PC-9 (cell line): ENCODE measurements around the gene FAM117A. TPM values are rescaled to one million over a fixed set of nuclear protein-coding genes. Genes with fewer than 3 reads are reported as not detected.

Experiments used
- BruUV-seq: library from RNA; stranded (reverse); fragments of 400-500 nt; replicated peaks from 2 replicates; lab custom pipeline; 2021; lab: Mats Ljungman, UMichigan
- CTCF ChIA-PET: fragments of 300-600 bp; sonication (Branson Sonifier 250); formaldehyde crosslinking; loops from one replicate; lab custom pipeline; 2022; ENCODE audit warnings: antibody characterized with exemption; lab: Charles Lee
- POLR2A ChIA-PET: fragments of 300-600 bp; sonication (Branson Sonifier 250); formaldehyde crosslinking; loops from one replicate; lab custom pipeline; 2022; ENCODE audit warnings: antibody characterized with exemption; ENCODE audit not compliant: unreplicated experiment; lab: Charles Lee
- DNase-seq, 2 experiments: peaks; one replicate each; pipeline versions ENCODE4 v3.0.0 to v3.0.0-alpha.2; 2015 to 2022; ENCODE audit warnings: mixed read lengths in 1 of 2
- H2AFZ ChIP-seq: fragments of 200-600 bp; sonication (generic); 2 replicates; pipeline ENCODE4 v1.8.1; 2017; ENCODE audit warnings: antibody characterized with exemption
- H3F3A ChIP-seq: fragments of 200-600 bp; sonication (generic); 2 replicates; pipeline ENCODE4 v1.8.1; 2017; ENCODE audit warnings: antibody characterized with exemption, mild to moderate bottlenecking, low read depth; ENCODE audit not compliant: insufficient read depth
- H3K27ac ChIP-seq: fragments of 200-600 bp; sonication (generic); 2 replicates; pipeline ENCODE4 v1.6.1; 2016; ENCODE audit warnings: mixed run types
- H3K27me3 ChIP-seq: fragments of 200-600 bp; sonication (generic); 2 replicates; pipeline ENCODE4 v1.6.1; 2016; ENCODE audit warnings: low read depth, mixed run types; ENCODE audit not compliant: insufficient read depth
- H3K36me3 ChIP-seq: fragments of 200-600 bp; sonication (generic); 2 replicates; pipeline ENCODE4 v1.6.1; 2016; ENCODE audit warnings: low read depth, mixed run types
- H3K4me1 ChIP-seq: fragments of 200-600 bp; sonication (generic); replicated peaks from 2 replicates; pipeline ENCODE4 v1.6.1; 2016; ENCODE audit warnings: mixed run types; ENCODE audit not compliant: insufficient read depth
- H3K4me2 ChIP-seq: fragments of 200-600 bp; sonication (generic); 2 replicates; pipeline ENCODE4 v1.6.1; 2017; ENCODE audit warnings: mixed run types
- H3K4me3 ChIP-seq: fragments of 200-600 bp; sonication (generic); 2 replicates; pipeline ENCODE4 v1.6.1; 2016; ENCODE audit warnings: mixed run types
- H3K79me2 ChIP-seq: fragments of 200-600 bp; sonication (generic); 2 replicates; pipeline ENCODE4 v1.6.1; 2017; ENCODE audit warnings: low read depth, mixed run types
- H3K9me2 ChIP-seq: fragments of 200-600 bp; sonication (generic); 2 replicates; pipeline ENCODE4 v1.8.1; 2017; ENCODE audit warnings: mild to moderate bottlenecking; ENCODE audit not compliant: insufficient read depth
- H3K9me3 ChIP-seq: fragments of 200-600 bp; sonication (generic); 2 replicates; pipeline ENCODE4 v1.8.1; 2016; ENCODE audit warnings: low read depth; ENCODE audit not compliant: insufficient read depth
- H4K20me1 ChIP-seq: fragments of 200-600 bp; sonication (generic); 2 replicates; pipeline ENCODE4 v1.8.1; 2017; ENCODE audit not compliant: insufficient read depth
- EZH2 ChIP-seq: fragments of 200-600 bp; sonication (generic); IDR thresholded peaks from 2 replicates; pipeline ENCODE4 v1.8.0; 2017; ENCODE audit warnings: antibody characterized with exemption, low read depth
- intact Hi-C: fragments of 100-400 bp; cut with micrococcal nuclease; formaldehyde crosslinking; loops from one replicate; pipeline ENCODE4 v1.10.0; 2022; ENCODE audit not compliant: unreplicated experiment
- total RNA-seq: library from RNA; stranded (reverse); gene quantifications from 2 replicates; pipeline ENCODE4 v1.2.3, GENCODE V29; 2021
- TF ChIP-seq, protein P1 (sequence below): fragments of 200-600 bp; sonication (generic); conservative IDR thresholded peaks from 2 replicates; pipeline ENCODE4 v1.6.1; 2017; ENCODE audit warnings: mixed run types, antibody characterized with exemption, mild to moderate bottlenecking, moderate library complexity

Gene FAM117A
- total RNA-seq, 1 experiment from 2014 or later = 15.0 TPM

GRCh38 chr17:49777563-49777962 lies 13.6 kb upstream of the FAM117A start:
- ChIA-PET POLR2A (interaction anchor here (0.6 kb wide), 1 partner anchor 53 kb away, joined by 4 read pairs; no protein-coding TSS in a partner anchor), CTCF (no interaction called here)
- no peak overlapping the region for H3K4me2 ChIP-seq
- H3K27me3 ChIP-seq = peaks cover 18% of the 10 kb centered on the region; the same call in 1 of the 2 replicates
- no TSS peak for BruUV-seq
- no peak overlapping the region for H3K4me3 ChIP-seq
- H4K20me1 ChIP-seq = no peaks in the 10 kb centered on the region
- H3K9me3 ChIP-seq = no peaks in the 10 kb centered on the region
- H3K79me2 ChIP-seq = no peaks in the 10 kb centered on the region
- H3K36me3 ChIP-seq = no peaks in the 10 kb centered on the region
- H2AFZ ChIP-seq = no peak overlapping the region
- H3F3A ChIP-seq = no peaks in the 10 kb centered on the region; the same call in 1 of the 2 replicates
- H3K9me2 ChIP-seq = no peaks in the 10 kb centered on the region
- no peaks in the 10 kb centered on the region for H3K4me1 ChIP-seq
- intact Hi-C loops = no loop called here
- TF ChIP-seq EZH2 = no peak
- TF ChIP-seq, protein P1, sequence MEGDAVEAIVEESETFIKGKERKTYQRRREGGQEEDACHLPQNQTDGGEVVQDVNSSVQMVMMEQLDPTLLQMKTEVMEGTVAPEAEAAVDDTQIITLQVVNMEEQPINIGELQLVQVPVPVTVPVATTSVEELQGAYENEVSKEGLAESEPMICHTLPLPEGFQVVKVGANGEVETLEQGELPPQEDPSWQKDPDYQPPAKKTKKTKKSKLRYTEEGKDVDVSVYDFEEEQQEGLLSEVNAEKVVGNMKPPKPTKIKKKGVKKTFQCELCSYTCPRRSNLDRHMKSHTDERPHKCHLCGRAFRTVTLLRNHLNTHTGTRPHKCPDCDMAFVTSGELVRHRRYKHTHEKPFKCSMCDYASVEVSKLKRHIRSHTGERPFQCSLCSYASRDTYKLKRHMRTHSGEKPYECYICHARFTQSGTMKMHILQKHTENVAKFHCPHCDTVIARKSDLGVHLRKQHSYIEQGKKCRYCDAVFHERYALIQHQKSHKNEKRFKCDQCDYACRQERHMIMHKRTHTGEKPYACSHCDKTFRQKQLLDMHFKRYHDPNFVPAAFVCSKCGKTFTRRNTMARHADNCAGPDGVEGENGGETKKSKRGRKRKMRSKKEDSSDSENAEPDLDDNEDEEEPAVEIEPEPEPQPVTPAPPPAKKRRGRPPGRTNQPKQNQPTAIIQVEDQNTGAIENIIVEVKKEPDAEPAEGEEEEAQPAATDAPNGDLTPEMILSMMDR = no peak
- DNase-seq = no peak
- no peak overlapping the region for H3K27ac ChIP-seq

GRCh38 chr17:49776551-49777300 lies 12.8 kb upstream of the FAM117A start:
- BruUV-seq = no TSS peak
- H3K4me2 ChIP-seq = no peak overlapping the region
- H3K4me3 ChIP-seq = no peak overlapping the region
- H3K27me3 ChIP-seq = peaks cover 18% of the 10 kb centered on the region; the same call in 1 of the 2 replicates
- no peaks in the 10 kb centered on the region for H3K79me2 ChIP-seq
- DNase-seq = no peak
- no peaks in the 10 kb centered on the region for H3K4me1 ChIP-seq
- intact Hi-C loops = no loop called here
- H3K9me3 ChIP-seq = no peaks in the 10 kb centered on the region
- no peaks in the 10 kb centered on the region for H4K20me1 ChIP-seq
- H3K36me3 ChIP-seq = no peaks in the 10 kb centered on the region
- H3F3A ChIP-seq = no peaks in the 10 kb centered on the region; the same call in 1 of the 2 replicates
- TF ChIP-seq, protein P1 = no peak
- no peak for TF ChIP-seq EZH2
- ChIA-PET CTCF (interaction anchor here (0.5 kb wide), 1 partner anchor 239 kb away, joined by 8 read pairs; no protein-coding TSS in a partner anchor), POLR2A (interaction anchor here (0.6 kb wide), 1 partner anchor 53 kb away, joined by 4 read pairs; no protein-coding TSS in a partner anchor)
- no peak overlapping the region for H2AFZ ChIP-seq
- H3K9me2 ChIP-seq = no peaks in the 10 kb centered on the region
- H3K27ac ChIP-seq = no peak overlapping the region

DNA sequence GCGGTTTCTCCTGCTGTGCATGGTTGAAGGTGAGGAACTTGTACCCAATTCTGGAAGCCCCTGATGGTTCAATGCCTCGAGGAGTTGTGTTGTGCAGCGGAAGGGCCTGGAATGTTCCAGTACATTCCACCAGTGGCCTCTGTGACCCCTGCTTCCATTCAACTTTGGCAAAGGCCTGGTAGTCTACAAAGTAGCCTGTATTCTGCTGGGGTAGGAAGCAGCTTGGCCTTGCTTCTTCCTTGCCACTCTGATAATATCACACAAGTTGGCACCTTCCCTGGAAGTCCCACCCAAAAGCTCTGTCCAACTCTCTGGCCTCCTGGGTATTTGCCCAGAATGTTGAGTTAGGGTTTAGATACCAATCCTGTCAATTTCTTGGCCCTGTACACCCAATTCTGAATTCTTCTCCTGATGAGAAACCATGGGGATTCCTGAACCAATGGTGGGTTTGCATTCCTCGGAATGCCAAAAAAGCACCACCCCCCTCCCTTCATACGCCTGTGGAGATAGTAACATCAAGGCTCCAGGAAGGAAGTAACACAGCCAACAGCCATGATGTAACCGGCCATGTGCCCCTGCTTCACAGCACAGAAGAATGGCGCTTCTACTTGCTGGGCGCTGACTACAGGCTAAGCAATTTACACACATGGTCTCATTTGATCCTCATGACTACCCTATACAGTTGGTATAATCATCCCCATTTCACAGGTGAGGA lies 11.8 kb upstream of the FAM117A start:
- Histone ChIP-seq H3K4me3 (no peak overlapping the region), H2AFZ (no peak overlapping the region), H3K27ac (no peak overlapping the region), H3K9me2 (no peaks in the 10 kb centered on the region), H3K36me3 (no peaks in the 10 kb centered on the region), H4K20me1 (no peaks in the 10 kb centered on the region), H3K4me1 (no peaks in the 10 kb centered on the region), H3K79me2 (no peaks in the 10 kb centered on the region), H3K9me3 (no peaks in the 10 kb centered on the region), H3K27me3 (peaks cover 18% of the 10 kb centered on the region; the same call in 1 of the 2 replicates), H3F3A (no peaks in the 10 kb centered on the region; the same call in 1 of the 2 replicates), H3K4me2 (no peak overlapping the region)
- no peak for TF ChIP-seq EZH2
- TF ChIP-seq, protein P1 = no peak
- ChIA-PET POLR2A (no interaction called here), CTCF (no interaction called here)
- intact Hi-C loops = no loop called here
- BruUV-seq = no TSS peak
- no peak for DNase-seq
